ENCODE data around the gene TENM3.

TENM3 gene

GRCh38 chr4:182254026-182254780 lies 11.0 kb downstream of the TENM3 start:
- no peak for DNase-seq (ENCODE audit: low spot score)

GRCh38 chr4:182255441-182256190 lies 12.4 kb downstream of the TENM3 start:
- no peak for DNase-seq (ENCODE audit: low spot score)

GRCh38 chr4:182257016-182257415 lies 13.8 kb downstream of the TENM3 start:
- DNase-seq (ENCODE audit: low spot score): no peak

GRCh38 chr4:182257503-182257902 lies 14.3 kb downstream of the TENM3 start:
- no peak for DNase-seq (ENCODE audit: low spot score)

- no peak for DNase-seq (ENCODE audit: low spot score)
Measured at GRCh38 chr4:182258441-182259000, 15.3 kb downstream of the TENM3 start.

GRCh38 chr4:182261651-182262223 lies 18.5 kb downstream of the TENM3 start:
- DNase-seq (ENCODE audit: low spot score): no peak

- DNase-seq (ENCODE audit: low spot score): no peak
Measured at GRCh38 chr4:182263562-182263961, 20.4 kb downstream of the TENM3 start.

- DNase-seq (ENCODE audit: low spot score): no peak
Measured at GRCh38 chr4:182264139-182264752, 21.0 kb downstream of the TENM3 start.

- DNase-seq (ENCODE audit: low spot score): no peak
Measured at GRCh38 chr4:182265881-182266280, 22.7 kb downstream of the TENM3 start.

- DNase-seq (ENCODE audit: low spot score): no peak
Measured at GRCh38 chr4:182267048-182267447, 23.8 kb downstream of the TENM3 start.

- DNase-seq (ENCODE audit: low spot score): no peak
Measured at GRCh38 chr4:182268966-182269365, 25.8 kb downstream of the TENM3 start.

- no peak for DNase-seq (ENCODE audit: low spot score)
Measured at GRCh38 chr4:182271731-182272130, 28.5 kb downstream of the TENM3 start.

GRCh38 chr4:182272151-182272550 lies 28.9 kb downstream of the TENM3 start:
- no peak for DNase-seq (ENCODE audit: low spot score)

- DNase-seq (ENCODE audit: low spot score): no peak
Measured at GRCh38 chr4:182273191-182273935, 30.2 kb downstream of the TENM3 start.

GRCh38 chr4:182276210-182277109 lies 33.3 kb downstream of the TENM3 start:
- no peak for DNase-seq (ENCODE audit: low spot score)

- DNase-seq (ENCODE audit: low spot score): no peak
Measured at GRCh38 chr4:182277377-182277776, 34.2 kb downstream of the TENM3 start.

GRCh38 chr4:182278729-182279128 lies 35.5 kb downstream of the TENM3 start:
- no peak for DNase-seq (ENCODE audit: low spot score)

GRCh38 chr4:182280436-182281111 lies 37.4 kb downstream of the TENM3 start:
- no peak for DNase-seq (ENCODE audit: low spot score)

- DNase-seq (ENCODE audit: low spot score): no peak
Measured at GRCh38 chr4:182286035-182286434, 42.8 kb downstream of the TENM3 start.

- no peak for DNase-seq (ENCODE audit: low spot score)
Measured at GRCh38 chr4:182286931-182287330, 43.7 kb downstream of the TENM3 start.

Data from NAMALWA (cell line).